OCI-LY1 (cell line): ENCODE measurements around the gene ZNF407.

ENCODE experiments used
- CTCF ChIP-seq: fragments of 200-600 bp; sonication (generic), shearing (Covaris generic); IDR thresholded peaks from 2 replicates; pipeline ENCODE4 v1.5.1; 2017; ENCODE audit warnings: mild to moderate bottlenecking, antibody characterized with exemption, low read length, moderate library complexity, mixed read lengths
- EZH2 ChIP-seq: fragments of 200-600 bp; sonication (generic), shearing (Covaris generic); IDR thresholded peaks from 2 replicates; pipeline ENCODE4 v1.8.0; 2017; ENCODE audit warnings: borderline replicate concordance, mixed run types, mild to moderate bottlenecking, antibody characterized with exemption, low read length, moderate library complexity, mixed read lengths

GRCh38 chr18:74937291-74937690 is 339.6 kb downstream of the ZNF407 start:
- no peak for TF ChIP-seq CTCF
- TF ChIP-seq EZH2: no peak
